GM19324 (cell line): ENCODE measurements around the gene RGL3.
A peak's percentile ranks its signal among the peaks of the same experiment; 100 is the strongest.
"Not testable (repeated sequence)": the region's sequence is repeated elsewhere in the genome, so short reads cannot be mapped to it uniquely, and the experiment has no call there.

Experiments used
- ATAC-seq: cut with Tn5 transposase; IDR thresholded peaks from one replicate; pipeline ENCODE4 v1.9.1; 2021; ENCODE audit warnings: mild to moderate bottlenecking, moderate library complexity; ENCODE audit not compliant: unreplicated experiment, low FRiP score

Gene RGL3

GRCh38 chr19:11364296-11364904 lies 54.7 kb downstream of the RGL3 start:
- ATAC-seq: no peak

GRCh38 chr19:11363881-11364280 lies 55.2 kb downstream of the RGL3 start:
- no peak for ATAC-seq

- no peak for ATAC-seq
Observed at GRCh38 chr19:11361771-11362731, 57.1 kb downstream of the RGL3 start.

- no peak for ATAC-seq
Observed at GRCh38 chr19:11361037-11361770, 57.9 kb downstream of the RGL3 start.

- ATAC-seq: no peak
Observed at GRCh38 chr19:11359421-11359820, 59.7 kb downstream of the RGL3 start.

GRCh38 chr19:11356676-11357550 lies 62.2 kb downstream of the RGL3 start:
- no peak for ATAC-seq

GRCh38 chr19:11356074-11356397 lies 63.1 kb downstream of the RGL3 start:
- ATAC-seq: no peak

- peak; percentile 43 for ATAC-seq
Observed at GRCh38 chr19:11355160-11356073, 63.7 kb downstream of the RGL3 start, which contains the start of gene PLPPR2. TSS of gene PLPPR2 (plus strand) at chr19:11355432. CDS start at chr19:11357674, 2,242 bp downstream.

- ATAC-seq: not testable (repeated sequence)
Observed at GRCh38 chr19:11354102-11354501, 65.0 kb downstream of the RGL3 start.

GRCh38 chr19:11349171-11349570 lies 69.9 kb downstream of the RGL3 start:
- no peak for ATAC-seq

- ATAC-seq: no peak
Observed at GRCh38 chr19:11347546-11348039, 71.5 kb downstream of the RGL3 start.

- peak; percentile 94 for ATAC-seq
Observed at GRCh38 chr19:11346104-11346940, 72.8 kb downstream of the RGL3 start, which contains the start of the genes CCDC159 and TMEM205. TSS of gene CCDC159 (plus strand) at chr19:11346519. CDS start at chr19:11346607, 88 bp downstream. TSS of gene TMEM205 (minus strand) at chr19:11346268. CDS start at chr19:11345619, 649 bp downstream.

GRCh38 chr19:11345122-11345803 lies 73.9 kb downstream of the RGL3 start:
- ATAC-seq: no peak
